WTC11 (cell line): Measurements from ENCODE around the gene OSBPL6. TPM values are rescaled to one million over a fixed set of nuclear protein-coding genes. Genes with fewer than 3 reads are reported as not detected.

Experiments
- ATAC-seq: fragments of 200-7000 bp; cut with Tn5 transposase; 2 replicates; pipeline ENCODE4 v1.10.0; 2021; ENCODE audit warnings: mild to moderate bottlenecking, moderate library complexity
- CTCF ChIA-PET: fragments of 300-600 bp; sonication (Branson Sonifier 250); formaldehyde crosslinking; loops from one replicate; lab custom pipeline; 2021; ENCODE audit warnings: antibody characterized with exemption; lab: Charles Lee
- POLR2A ChIA-PET: fragments of 350-600 bp; sonication (Branson Sonifier 250); formaldehyde crosslinking; loops from one replicate; lab custom pipeline; 2021; ENCODE audit warnings: antibody characterized with exemption; lab: Charles Lee
- DNase-seq: peaks from one replicate; pipeline ENCODE4 v3.0.0; 2021; ENCODE audit warnings: low spot score
- H3K27ac Mint-ChIP-seq: 2 replicates; pipeline ENCODE4 v1.8.0; 2021; ENCODE audit warnings: mixed read lengths
- H3K27me3 Mint-ChIP-seq: 2 replicates; pipeline ENCODE4 v1.8.0; 2021; ENCODE audit warnings: low read depth, mild to moderate bottlenecking, moderate library complexity, mixed read lengths
- H3K36me3 Mint-ChIP-seq: 2 replicates; pipeline ENCODE4 v1.8.0; 2021; ENCODE audit warnings: mixed read lengths
- H3K4me1 Mint-ChIP-seq: 2 replicates; pipeline ENCODE4 v1.8.0; 2022; ENCODE audit warnings: mixed read lengths
- H3K4me3 Mint-ChIP-seq: 2 replicates; pipeline ENCODE4 v1.8.0; 2021; ENCODE audit warnings: mild to moderate bottlenecking, moderate library complexity, mixed read lengths
- H3K9me3 Mint-ChIP-seq: 2 replicates; pipeline ENCODE4 v1.8.0; 2021; ENCODE audit warnings: mixed read lengths
- ARID4B ChIP-seq: sonication (generic); formaldehyde crosslinking; IDR thresholded peaks from 2 replicates; pipeline ENCODE4 v1.8.0; 2023; ENCODE audit warnings: missing genetic modification reagents, mild to moderate bottlenecking, borderline replicate concordance
- ATF1 ChIP-seq: sonication (generic); formaldehyde crosslinking; IDR thresholded peaks from 2 replicates; pipeline ENCODE4 v1.8.1; 2023; ENCODE audit warnings: mild to moderate bottlenecking, moderate library complexity, missing genetic modification reagents
- CREB1 ChIP-seq: sonication (generic); formaldehyde crosslinking; IDR thresholded peaks from 2 replicates; pipeline ENCODE4 v1.8.0; 2023; ENCODE audit warnings: mild to moderate bottlenecking, missing genetic modification reagents
- ELF4 ChIP-seq: sonication (generic); formaldehyde crosslinking; IDR thresholded peaks from 2 replicates; pipeline ENCODE4 v1.8.1; 2022; ENCODE audit warnings: low read depth, mild to moderate bottlenecking, moderate library complexity, missing genetic modification reagents
- HMGA2 ChIP-seq: fragments of 250-450 bp; sonication (Bioruptor Pico); IDR thresholded peaks from 2 replicates; pipeline ENCODE4 v1.4.0; 2021; ENCODE audit warnings: mild to moderate bottlenecking, moderate library complexity
- HMGXB4 ChIP-seq: sonication (generic); formaldehyde crosslinking; IDR thresholded peaks from 2 replicates; pipeline ENCODE4 v1.8.1; 2023; ENCODE audit warnings: mild to moderate bottlenecking, moderate library complexity, missing genetic modification reagents
- NFATC4 ChIP-seq: fragments of 250-450 bp; sonication (Bioruptor Pico); IDR thresholded peaks from 2 replicates; pipeline ENCODE4 v1.9.0; 2021; ENCODE audit warnings: mild to moderate bottlenecking
- NR1H2 ChIP-seq: sonication (generic); formaldehyde crosslinking; IDR thresholded peaks from 2 replicates; pipeline ENCODE4 v1.9.0; 2021; ENCODE audit warnings: mild to moderate bottlenecking, moderate library complexity, missing genetic modification reagents
- NR2C2 ChIP-seq: sonication (generic); formaldehyde crosslinking; IDR thresholded peaks from 2 replicates; pipeline ENCODE4 v1.8.0; 2022; ENCODE audit warnings: mild to moderate bottlenecking, missing genetic modification reagents
- NR3C1 ChIP-seq: sonication (generic); formaldehyde crosslinking; conservative IDR thresholded peaks from 2 replicates; pipeline ENCODE4 v1.8.1; 2023; ENCODE audit warnings: low read depth, mild to moderate bottlenecking, missing genetic modification reagents
- PREB ChIP-seq: sonication (generic); formaldehyde crosslinking; IDR thresholded peaks from 2 replicates; pipeline ENCODE4 v1.8.1; 2022; ENCODE audit warnings: mild to moderate bottlenecking, missing genetic modification reagents, moderate library complexity, borderline replicate concordance
- PRRX2 ChIP-seq: fragments of 250-450 bp; sonication (Bioruptor Pico); IDR thresholded peaks from 2 replicates; pipeline ENCODE4 v1.8.0; 2021; ENCODE audit warnings: mild to moderate bottlenecking
- SOX15 ChIP-seq: fragments of 250-450 bp; sonication (Bioruptor Pico); IDR thresholded peaks from 2 replicates; pipeline ENCODE4 v1.9.0; 2021; ENCODE audit warnings: mild to moderate bottlenecking
- SP1 ChIP-seq: sonication (generic); formaldehyde crosslinking; conservative IDR thresholded peaks from 2 replicates; pipeline ENCODE4 v1.8.1; 2022; ENCODE audit warnings: missing genetic modification reagents
- TP53 ChIP-seq: sonication (generic); formaldehyde crosslinking; IDR thresholded peaks from 2 replicates; pipeline ENCODE4 v1.8.1; 2023; ENCODE audit warnings: mild to moderate bottlenecking, missing genetic modification reagents
- ZNF121 ChIP-seq: sonication (generic); formaldehyde crosslinking; IDR thresholded peaks from 2 replicates; pipeline ENCODE4 v1.8.0; 2023; ENCODE audit warnings: missing genetic modification reagents
- ZNF416 ChIP-seq: fragments of 250-450 bp; sonication (Bioruptor Pico); IDR thresholded peaks from 2 replicates; pipeline ENCODE4 v1.9.0; 2021; ENCODE audit warnings: mild to moderate bottlenecking, inconsistent platforms
- ZNF671 ChIP-seq: fragments of 250-450 bp; sonication (Bioruptor Pico); IDR thresholded peaks from 2 replicates; pipeline ENCODE4 v1.8.0; 2021; ENCODE audit warnings: mild to moderate bottlenecking
- total RNA-seq: library from RNA; stranded (reverse); gene quantifications from 3 replicates; pipeline ENCODE4 v1.2.3, GENCODE V29; 2021
- TF ChIP-seq, protein P1 (sequence below): sonication (generic); formaldehyde crosslinking; IDR thresholded peaks from 2 replicates; pipeline ENCODE4 v1.8.0; 2022; ENCODE audit warnings: mild to moderate bottlenecking, missing genetic modification reagents
- TF ChIP-seq, protein P2 (sequence below): sonication (generic); formaldehyde crosslinking; IDR thresholded peaks from 2 replicates; pipeline ENCODE4 v1.8.1; 2023; ENCODE audit warnings: mild to moderate bottlenecking, missing genetic modification reagents

The OSBPL6 gene
- total RNA-seq, 1 experiment from 2014 or later = 9.2 TPM

GRCh38 chr2:178366412-178366811 is 172.1 kb downstream of the OSBPL6 start:
- ChIA-PET POLR2A (no interaction called here), CTCF (no interaction called here)
- H3K4me3 Mint-ChIP-seq = no peak overlapping the region
- peaks cover 6% of the 10 kb centered on the region for H3K4me1 Mint-ChIP-seq
- no peak for TF ChIP-seq ARID4B (CRISPR knock-in tag)
- TF ChIP-seq NR1H2 (CRISPR knock-in tag) = no peak
- no peak for TF ChIP-seq SOX15 (CRISPR knock-in tag)
- no peak for TF ChIP-seq NFATC4 (CRISPR knock-in tag)
- TF ChIP-seq CREB1 (CRISPR knock-in tag) = no peak
- no peak for TF ChIP-seq ZNF416 (CRISPR knock-in tag)
- no peak for TF ChIP-seq ELF4
- no peak for TF ChIP-seq HMGA2 (CRISPR knock-in tag)
- no peak for TF ChIP-seq NR2C2 (CRISPR knock-in tag)
- no peak for TF ChIP-seq PRRX2 (CRISPR knock-in tag)
- no peak for TF ChIP-seq PREB (CRISPR knock-in tag)
- TF ChIP-seq, protein P1, sequence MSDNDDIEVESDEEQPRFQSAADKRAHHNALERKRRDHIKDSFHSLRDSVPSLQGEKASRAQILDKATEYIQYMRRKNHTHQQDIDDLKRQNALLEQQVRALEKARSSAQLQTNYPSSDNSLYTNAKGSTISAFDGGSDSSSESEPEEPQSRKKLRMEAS (CRISPR knock-in tag) = no peak
- no peaks in the 10 kb centered on the region for H3K27me3 Mint-ChIP-seq
- DNase-seq (no peak), ATAC-seq (no peak)
- no peaks in the 10 kb centered on the region for H3K9me3 Mint-ChIP-seq
- H3K36me3 Mint-ChIP-seq = no peaks in the 10 kb centered on the region
- no peak overlapping the region for H3K27ac Mint-ChIP-seq

- no peak for DNase-seq
- CTCF ChIA-PET = interaction anchor here (0.8 to 1.0 kb wide), 2 partner anchors 47 to 255 kb away, joined by 3 read pairs; partner anchors contain the start of gene RBM45
Measured at GRCh38 chr2:178367344-178367743, 173.0 kb downstream of the OSBPL6 start.

More at GRCh38 chr2:178367344-178367743, 173.0 kb downstream of the OSBPL6 start:
- Mint-ChIP-seq H3K4me3 (no peak overlapping the region), H3K36me3 (no peaks in the 10 kb centered on the region), H3K4me1 (peaks cover 6% of the 10 kb centered on the region), H3K9me3 (no peaks in the 10 kb centered on the region), H3K27me3 (no peaks in the 10 kb centered on the region), H3K27ac (no peak overlapping the region)
- POLR2A ChIA-PET = no interaction called here
- ATAC-seq = no peak
- TF ChIP-seq TP53 (CRISPR knock-in tag) (no peak), ZNF671 (CRISPR knock-in tag) (no peak), HMGXB4 (no peak), SP1 (CRISPR knock-in tag) (no peak), ZNF121 (CRISPR knock-in tag) (no peak), NR3C1 (CRISPR knock-in tag) (no peak), ATF1 (no peak)
- TF ChIP-seq, protein P2, sequence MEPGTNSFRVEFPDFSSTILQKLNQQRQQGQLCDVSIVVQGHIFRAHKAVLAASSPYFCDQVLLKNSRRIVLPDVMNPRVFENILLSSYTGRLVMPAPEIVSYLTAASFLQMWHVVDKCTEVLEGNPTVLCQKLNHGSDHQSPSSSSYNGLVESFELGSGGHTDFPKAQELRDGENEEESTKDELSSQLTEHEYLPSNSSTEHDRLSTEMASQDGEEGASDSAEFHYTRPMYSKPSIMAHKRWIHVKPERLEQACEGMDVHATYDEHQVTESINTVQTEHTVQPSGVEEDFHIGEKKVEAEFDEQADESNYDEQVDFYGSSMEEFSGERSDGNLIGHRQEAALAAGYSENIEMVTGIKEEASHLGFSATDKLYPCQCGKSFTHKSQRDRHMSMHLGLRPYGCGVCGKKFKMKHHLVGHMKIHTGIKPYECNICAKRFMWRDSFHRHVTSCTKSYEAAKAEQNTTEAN (CRISPR knock-in tag) = no peak
